H1 (cell line): ENCODE measurements around the gene ZNF550. TPM values are rescaled to one million over a fixed set of nuclear protein-coding genes. Genes with fewer than 3 reads are reported as not detected.

Source experiments
- CTCF ChIA-PET: fragments of 300-600 bp; sonication (Branson Sonifier 250); formaldehyde crosslinking; loops from one replicate; lab custom pipeline; 2021; ENCODE audit not compliant: partially characterized antibody; lab: Charles Lee
- POLR2A ChIA-PET: fragments of 300-600 bp; sonication (Branson Sonifier 250); formaldehyde crosslinking; loops from one replicate; lab custom pipeline; 2021; ENCODE audit warnings: inconsistent platforms; ENCODE audit not compliant: partially characterized antibody; lab: Charles Lee
- DNase-seq, 2 experiments: peaks; one replicate each; pipeline versions ENCODE4 v3.0.0 to v3.0.0-alpha.2; 2010 to 2022; ENCODE audit warnings: low spot score in 2 of 2, low read depth in 1 of 2, mixed read lengths in 1 of 2
- FAIRE-seq: peaks from 2 replicates; lab custom pipeline; 2011; peaks lifted over from hg19 to GRCh38; lab: Jason Lieb, UNC
- H2AFZ ChIP-seq: 2 replicates; pipeline ENCODE4 v1.8.1; 2012; ENCODE audit warnings: low read length, inconsistent platforms
- H2AK5ac ChIP-seq: 2 replicates; pipeline ENCODE4 v1.6.1; 2013; ENCODE audit warnings: low read depth, low read length
- H2BK120ac ChIP-seq: replicated peaks from 2 replicates; pipeline ENCODE3; 2013; ENCODE audit warnings: low read depth, low read length, inconsistent platforms
- H2BK12ac ChIP-seq: 2 replicates; pipeline ENCODE4 v1.6.1; 2013; ENCODE audit warnings: low read depth, low read length
- H2BK15ac ChIP-seq: 2 replicates; pipeline ENCODE4 v1.6.1; 2013; ENCODE audit warnings: low read length
- H2BK20ac ChIP-seq: 2 replicates; pipeline ENCODE4 v1.6.1; 2013; ENCODE audit warnings: low read length
- H2BK5ac ChIP-seq: 2 replicates; pipeline ENCODE4 v1.6.1; 2013; ENCODE audit warnings: low read depth, low read length
- H3K14ac ChIP-seq: 2 replicates; pipeline ENCODE4 v1.6.1; 2013; ENCODE audit warnings: inconsistent platforms; ENCODE audit not compliant: insufficient read length
- H3K18ac ChIP-seq: 2 replicates; pipeline ENCODE4 v1.6.1; 2013; ENCODE audit warnings: low read length; ENCODE audit errors: extremely low read depth
- H3K23ac ChIP-seq: 2 replicates; pipeline ENCODE4 v1.6.1; 2013; ENCODE audit warnings: inconsistent platforms; ENCODE audit not compliant: insufficient read length
- H3K23me2 ChIP-seq: 2 replicates; pipeline ENCODE4 v1.6.1; 2013; ENCODE audit warnings: low read depth, low read length
- H3K27ac ChIP-seq: 2 replicates; pipeline ENCODE4 v1.6.1; 2011; ENCODE audit warnings: low read depth, low read length, inconsistent platforms
- H3K27me3 ChIP-seq, 4 experiments: replicated peaks in 1 of 4; 1 replicate in 1 of 4; 2 replicates in 3 of 4; pipeline versions ENCODE4 v1.6.1 to v1.8.1; 2011 to 2013; ENCODE audit warnings: low read length in 3 of 4, mild to moderate bottlenecking in 3 of 4, inconsistent platforms in 2 of 4, mixed read lengths in 2 of 4, moderate library complexity in 1 of 4; ENCODE audit not compliant: control insufficient read depth in 3 of 4, insufficient read depth in 3 of 4; ENCODE audit errors: extremely low read depth in 1 of 4
- H3K36me3 ChIP-seq, 4 experiments: 2 replicates each; pipeline versions ENCODE4 v1.6.1 to v1.8.1; 2011 to 2013; ENCODE audit warnings: mild to moderate bottlenecking in 4 of 4, low read length in 3 of 4, moderate library complexity in 2 of 4, control low read depth in 1 of 4, inconsistent platforms in 1 of 4; ENCODE audit not compliant: insufficient read depth in 4 of 4, control insufficient read depth in 2 of 4
- H3K4ac ChIP-seq: replicated peaks from 2 replicates; pipeline ENCODE3; 2013; ENCODE audit warnings: low read length, low read depth, mixed read lengths, inconsistent platforms; ENCODE audit not compliant: insufficient read length
- H3K4me1 ChIP-seq, 4 experiments: replicated peaks in 1 of 4; 1 replicate in 1 of 4; 2 replicates in 3 of 4; pipeline versions ENCODE4 v1.6.1 to v1.8.1; 2011 to 2013; ENCODE audit warnings: low read length in 3 of 4, inconsistent platforms in 2 of 4, mixed read lengths in 1 of 4; ENCODE audit not compliant: insufficient read depth in 4 of 4, control insufficient read depth in 3 of 4
- H3K4me2 ChIP-seq, 2 experiments: 2 replicates each; pipeline versions ENCODE4 v1.6.1 to v1.8.1; 2011 to 2013; ENCODE audit warnings: low read depth in 2 of 2, low read length in 2 of 2, control low read depth in 1 of 2, inconsistent platforms in 1 of 2, mild to moderate bottlenecking in 1 of 2; ENCODE audit not compliant: insufficient read depth in 1 of 2
- H3K4me3 ChIP-seq, 4 experiments: fragments of 200-600, 300-600 bp in 1 of 4; sonication (generic), shearing (Covaris generic), sonication (Bioruptor Twin) in 1 of 4; 2 replicates each; pipeline versions ENCODE4 v1.5.1 to v1.8.1; 2011 to 2016; ENCODE audit warnings: low read length in 4 of 4, low read depth in 3 of 4, control low read depth in 2 of 4, inconsistent platforms in 2 of 4, mild to moderate bottlenecking in 2 of 4, mixed read lengths in 1 of 4, moderate library complexity in 1 of 4; ENCODE audit not compliant: insufficient read depth in 2 of 4; ENCODE audit errors: extremely low read depth in 1 of 4
- H3K56ac ChIP-seq: replicated peaks from 2 replicates; pipeline ENCODE3; 2013; ENCODE audit warnings: low read depth, mild to moderate bottlenecking, mixed read lengths, low read length, inconsistent platforms; ENCODE audit not compliant: insufficient read length
- H3K79me1 ChIP-seq: 2 replicates; pipeline ENCODE4 v1.6.1; 2013; ENCODE audit warnings: low read depth, low read length, control low read depth
- H3K79me2 ChIP-seq, 2 experiments: 2 replicates each; pipeline versions ENCODE4 v1.6.1 to v1.8.1; 2012 to 2013; ENCODE audit warnings: low read length in 2 of 2, mild to moderate bottlenecking in 2 of 2, inconsistent platforms in 1 of 2; ENCODE audit not compliant: insufficient read depth in 2 of 2, control insufficient read depth in 1 of 2
- H3K9ac ChIP-seq, 4 experiments: replicated peaks in 1 of 4; 1 replicate in 1 of 4; 2 replicates in 3 of 4; pipeline versions ENCODE4 v1.6.1 to v1.8.1; 2011 to 2013; ENCODE audit warnings: low read depth in 3 of 4, low read length in 3 of 4, control low read depth in 2 of 4, mild to moderate bottlenecking in 2 of 4, moderate library complexity in 2 of 4, inconsistent platforms in 1 of 4; ENCODE audit errors: extremely low read depth in 1 of 4
- H3K9me3 ChIP-seq, 2 experiments: 2 replicates each; pipeline versions ENCODE4 v1.6.1 to v1.8.1; 2012 to 2013; ENCODE audit warnings: mild to moderate bottlenecking in 2 of 2, moderate library complexity in 2 of 2, control low read depth in 1 of 2, inconsistent platforms in 1 of 2, low read depth in 1 of 2, low read length in 1 of 2, mixed read lengths in 1 of 2; ENCODE audit not compliant: insufficient read depth in 2 of 2
- H4K20me1 ChIP-seq, 2 experiments: replicated peaks in 1 of 2; 2 replicates each; pipeline versions ENCODE3 to v1.8.1; 2011 to 2013; ENCODE audit warnings: inconsistent platforms in 2 of 2, low read length in 2 of 2, mild to moderate bottlenecking in 1 of 2; ENCODE audit not compliant: insufficient read depth in 2 of 2, control insufficient read depth in 1 of 2
- H4K5ac ChIP-seq: 2 replicates; pipeline ENCODE4 v1.6.1; 2013; ENCODE audit warnings: low read length, low read depth, mixed read lengths, inconsistent platforms; ENCODE audit not compliant: insufficient read length
- H4K8ac ChIP-seq: 2 replicates; pipeline ENCODE4 v1.8.0; 2013; ENCODE audit warnings: mild to moderate bottlenecking, moderate library complexity, low read length, inconsistent platforms; ENCODE audit not compliant: insufficient read depth; ENCODE audit errors: extremely low read depth
- H4K91ac ChIP-seq: replicated peaks from 2 replicates; pipeline ENCODE3; 2013; ENCODE audit warnings: low read length, mixed read lengths, inconsistent platforms; ENCODE audit not compliant: insufficient read length
- CEBPB ChIP-seq: IDR thresholded peaks from 2 replicates; pipeline ENCODE4 v1.6.1; 2012; ENCODE audit warnings: low read depth, low read length
- KDM5A ChIP-seq: fragments of 200-600 bp; IDR thresholded peaks from 2 replicates; pipeline ENCODE4 v1.7.1; 2012; ENCODE audit warnings: mild to moderate bottlenecking, low read length, inconsistent platforms, mixed read lengths
- WGBS, 2 experiments: shearing (Covaris generic) in 1 of 2; methylation state at CpG; one replicate each; pipeline versions ENCODE4 v1.1.6 to v1.1.7; 2013 to 2015; ENCODE audit warnings: low lambda C conversion rate in 2 of 2, mixed read lengths in 2 of 2, inconsistent platforms in 1 of 2, low coverage in 1 of 2, missing lambda C conversion rate in 1 of 2; ENCODE audit not compliant: insufficient replicate concordance in 2 of 2, insufficient coverage in 1 of 2, insufficient read length in 1 of 2; ENCODE audit errors: extremely low coverage in 1 of 2, missing lambda C conversion rate in 1 of 2; 5-methylcytosine and 5-hydroxymethylcytosine counted together
- polyA plus RNA-seq, 7 experiments: library from polyadenylated mRNA; depleted of rRNA in 3 of 7; stranded (reverse) in 5 of 7; unstranded in 2 of 7; fragments of >200 nt in 5 of 7; fragments of 200-250 nt in 2 of 7; gene quantifications; 1 replicate in 5 of 7; 2 replicates in 1 of 7; 4 replicates in 1 of 7; pipeline versions ENCODE4 v1.2.1 to v1.2.3, GENCODE V29; 2011 to 2013; ENCODE audit warnings: missing spikeins in 2 of 7, mixed read lengths in 2 of 7
- total RNA-seq: library from RNA; stranded (reverse); fragmentation: NEBNext Ultra II Directional; extraction: Animal tissue kit (Norgen Biotek cat#: 25700); gene quantifications from 2 replicates; pipeline ENCODE4 v1.2.1, GENCODE V29; 2021

ZNF550 gene
- total and polyA plus RNA-seq, 2 of the 8 experiments (the other 6 are each of a cell fraction or from before 2014, with no cell fraction given): 4.5 to 10.7 TPM

DNA sequence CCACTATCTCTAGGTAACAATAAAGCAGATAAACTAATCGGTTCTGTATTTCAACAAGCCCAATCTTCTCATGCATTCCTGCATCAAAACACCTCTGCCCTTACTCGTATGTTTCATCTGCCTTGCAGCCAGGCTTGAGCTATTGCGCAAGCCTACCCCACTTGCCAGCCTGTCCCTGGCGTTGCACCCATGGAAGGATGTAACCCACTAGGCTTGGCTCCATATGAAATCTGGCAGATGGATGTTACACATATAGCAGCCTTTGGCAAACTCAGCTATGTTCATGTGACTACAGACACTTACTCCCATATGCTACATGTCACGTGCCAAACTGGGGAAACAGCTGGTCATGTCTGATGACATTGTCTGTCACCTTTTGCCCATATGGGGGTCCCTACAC is 44.4 kb downstream of the ZNF550 start:
- Histone ChIP-seq H3K4ac (no peak overlapping the region), H4K8ac (no peak overlapping the region), H3K79me2 (no peaks in the 10 kb centered on the region), H2BK12ac (no peak overlapping the region), H2BK15ac (no peak overlapping the region), H3K9ac (no peak overlapping the region), H3K4me2 (no peak overlapping the region), H2AFZ (no peak overlapping the region), H4K91ac (no peak overlapping the region), H3K27ac (no peak overlapping the region), H3K4me1 (no peaks in the 10 kb centered on the region), H3K9me3 (peaks cover 15 to 22% of the 10 kb centered on the region in 2 experiments), H2AK5ac (no peak overlapping the region), H3K4me3 (no peak overlapping the region), H2BK120ac (no peak overlapping the region), H3K14ac (no peak overlapping the region), H3K79me1 (no peaks in the 10 kb centered on the region), H3K23me2 (no peaks in the 10 kb centered on the region), H3K18ac (no peak overlapping the region), H3K56ac (no peak overlapping the region), H2BK20ac (no peak overlapping the region), H3K27me3 (no peaks in the 10 kb centered on the region), H2BK5ac (no peak overlapping the region), H4K5ac (no peak overlapping the region), H3K23ac (no peak overlapping the region), H3K36me3 (peaks cover 0 to 10% (median 2%) of the 10 kb centered on the region in 4 experiments; a peak in 3 of 8 replicates), H4K20me1 (no peaks in the 10 kb centered on the region)
- POLR2A ChIA-PET: interaction anchor here (0.6 kb wide), 1 partner anchor 90 kb away, joined by 3 read pairs; no protein-coding TSS in a partner anchor
- no peak for DNase-seq
- 91% methylated on average over 5 of the region's 5 CpGs; no CpG with 5 or more reads in 1 of the 2 experiments for WGBS, 2 experiments
- TF ChIP-seq CEBPB (peak; percentile 50; the same call in 1 of the 2 replicates), KDM5A (no peak)
- CTCF ChIA-PET: no interaction called here
- FAIRE-seq: no peak
